Liver (tissue), 9 donors: ENCODE measurements around the gene FNTB. TPM values are rescaled to one million over a fixed set of nuclear protein-coding genes. Genes with fewer than 3 reads are reported as not detected.

Experiments used
- DNase-seq: peaks from one replicate; pipeline ENCODE4 v3.0.0-alpha.2; 2017; ENCODE audit warnings: low spot score
- H3K27ac ChIP-seq, 2 donors: one replicate each; pipeline ENCODE4 v1.7.0; 2013; ENCODE audit warnings: inconsistent platforms in 2 of 2, low read length in 2 of 2, control low read depth in 1 of 2, low read depth in 1 of 2, mild to moderate bottlenecking in 1 of 2
- H3K27me3 ChIP-seq, 4 donors: one replicate each; pipeline versions ENCODE4 v1.6.1 to v1.7.0; 2013; ENCODE audit warnings: low read length in 3 of 4, inconsistent platforms in 1 of 4, mild to moderate bottlenecking in 1 of 4, moderate library complexity in 1 of 4; ENCODE audit not compliant: control insufficient read depth in 4 of 4, insufficient read depth in 4 of 4
- H3K36me3 ChIP-seq, 4 donors: one replicate each; pipeline versions ENCODE4 v1.6.1 to v1.7.0; 2013; ENCODE audit warnings: low read length in 3 of 4, mild to moderate bottlenecking in 3 of 4, low read depth in 1 of 4, moderate library complexity in 1 of 4; ENCODE audit not compliant: control insufficient read depth in 4 of 4, insufficient read depth in 3 of 4
- H3K4me1 ChIP-seq, 4 donors: one replicate each; pipeline versions ENCODE4 v1.6.1 to v1.7.0; 2013; ENCODE audit warnings: low read length in 3 of 4, mild to moderate bottlenecking in 3 of 4, moderate library complexity in 1 of 4; ENCODE audit not compliant: control insufficient read depth in 4 of 4, insufficient read depth in 4 of 4
- H3K4me3 ChIP-seq, 3 donors: one replicate each; pipeline versions ENCODE4 v1.6.1 to v1.7.0; 2013; ENCODE audit warnings: low read length in 3 of 3, control low read depth in 1 of 3, low read depth in 1 of 3, mild to moderate bottlenecking in 1 of 3
- H3K9ac ChIP-seq, 2 donors: one replicate each; pipeline ENCODE4 v1.7.0; 2013; ENCODE audit warnings: low read length in 2 of 2, mild to moderate bottlenecking in 2 of 2, moderate library complexity in 2 of 2, control low read depth in 1 of 2, low read depth in 1 of 2
- H3K9me3 ChIP-seq, 4 donors: one replicate each; pipeline versions ENCODE4 v1.6.1 to v1.7.0; 2013; ENCODE audit warnings: low read length in 3 of 4; ENCODE audit not compliant: control insufficient read depth in 4 of 4
- CTCF ChIP-seq: fragments of 150-350 bp; IDR thresholded peaks from 2 replicates; pipeline ENCODE4 v1.5.1; 2017; ENCODE audit warnings: improper control_type of control experiment, low read depth, low read length; ENCODE audit not compliant: missing input control
- EGR1 ChIP-seq, 2 donors: IDR thresholded peaks; 2 replicates each; pipeline ENCODE4 v1.6.1; 2016 to 2018; ENCODE audit warnings: antibody characterized with exemption in 2 of 2, low read depth in 2 of 2
- FOXA2 ChIP-seq: IDR thresholded peaks from 2 replicates; pipeline ENCODE4 v1.6.1; 2016; ENCODE audit warnings: antibody characterized with exemption
- GABPA ChIP-seq, 2 donors: IDR thresholded peaks in 1 of 2; conservative IDR thresholded peaks in 1 of 2; 2 replicates each; pipeline ENCODE4 v1.6.1; 2016; ENCODE audit warnings: antibody characterized with exemption in 2 of 2, mild to moderate bottlenecking in 1 of 2, moderate library complexity in 1 of 2
- HNF4A ChIP-seq, 2 donors: conservative IDR thresholded peaks; 2 replicates each; pipeline ENCODE4 v1.6.1; 2016; ENCODE audit warnings: antibody characterized with exemption in 2 of 2, mild to moderate bottlenecking in 2 of 2
- HNF4G ChIP-seq: IDR thresholded peaks from 2 replicates; pipeline ENCODE4 v1.6.1; 2016; ENCODE audit warnings: antibody characterized with exemption
- JUND ChIP-seq, 2 donors: IDR thresholded peaks; 2 replicates each; pipeline ENCODE4 v1.6.1; 2016; ENCODE audit warnings: antibody characterized with exemption in 2 of 2
- MAX ChIP-seq: IDR thresholded peaks from 2 replicates; pipeline ENCODE4 v1.6.1; 2016; ENCODE audit warnings: antibody characterized with exemption
- NR2F2 ChIP-seq: IDR thresholded peaks from 2 replicates; pipeline ENCODE4 v1.6.1; 2016; ENCODE audit warnings: antibody characterized with exemption
- RAD21 ChIP-seq, 2 donors: IDR thresholded peaks; 2 replicates each; pipeline ENCODE4 v1.6.1; 2016; ENCODE audit warnings: antibody characterized with exemption in 2 of 2, mild to moderate bottlenecking in 2 of 2
- REST ChIP-seq: IDR thresholded peaks from 2 replicates; pipeline ENCODE4 v1.6.1; 2016; ENCODE audit warnings: antibody characterized with exemption, mild to moderate bottlenecking
- RXRA ChIP-seq, 2 donors: IDR thresholded peaks; 2 replicates each; pipeline ENCODE4 v1.6.1; 2017 to 2018; ENCODE audit warnings: antibody characterized with exemption in 2 of 2, mild to moderate bottlenecking in 1 of 2
- TAF1 ChIP-seq: conservative IDR thresholded peaks from 2 replicates; pipeline ENCODE4 v1.6.1; 2016; ENCODE audit warnings: antibody characterized with exemption, mild to moderate bottlenecking
- YY1 ChIP-seq: IDR thresholded peaks from 2 replicates; pipeline ENCODE4 v1.6.1; 2016; ENCODE audit warnings: antibody characterized with exemption, mild to moderate bottlenecking
- WGBS: extraction: QIAGEN DNeasy Blood & Tissue Kit; methylation state at CpG from one replicate; pipeline ENCODE4 v1.1.7; 2013; 5-methylcytosine and 5-hydroxymethylcytosine counted together
- polyA plus RNA-seq, 2 donors: library from polyadenylated mRNA; stranded (reverse) in 1 of 2; unstranded in 1 of 2; fragments of 200-250 nt in 1 of 2; fragments of >200 nt in 1 of 2; fragmentation: Nextera tagmentation in 1 of 2; extraction: Ambion mirVana in 1 of 2; gene quantifications; one replicate each; pipeline versions ENCODE4 v1.2.1 to v1.2.3, GENCODE V29; 2013 to 2015
- total RNA-seq, 2 donors: library from RNA; depleted of rRNA; stranded (reverse); fragments of >200 nt; gene quantifications; one replicate each; pipeline ENCODE4 v1.2.3, GENCODE V29; 2014
- TF ChIP-seq, protein P1 (sequence below): IDR thresholded peaks from 2 replicates; pipeline ENCODE4 v1.6.1; 2016; ENCODE audit warnings: antibody characterized with exemption
- TF ChIP-seq, protein P2 (sequence below): IDR thresholded peaks from 2 replicates; pipeline ENCODE4 v1.6.1; 2016; ENCODE audit warnings: antibody characterized with exemption
- donor health status: healthy.
- donor health status: healthy.
- donor health status: healthy.
- donor health status: healthy.
- donor health status: healthy.

FNTB gene
- total and polyA plus RNA-seq, 4 donors: 6.3 to 17.2 (median 9.0) TPM

DNA sequence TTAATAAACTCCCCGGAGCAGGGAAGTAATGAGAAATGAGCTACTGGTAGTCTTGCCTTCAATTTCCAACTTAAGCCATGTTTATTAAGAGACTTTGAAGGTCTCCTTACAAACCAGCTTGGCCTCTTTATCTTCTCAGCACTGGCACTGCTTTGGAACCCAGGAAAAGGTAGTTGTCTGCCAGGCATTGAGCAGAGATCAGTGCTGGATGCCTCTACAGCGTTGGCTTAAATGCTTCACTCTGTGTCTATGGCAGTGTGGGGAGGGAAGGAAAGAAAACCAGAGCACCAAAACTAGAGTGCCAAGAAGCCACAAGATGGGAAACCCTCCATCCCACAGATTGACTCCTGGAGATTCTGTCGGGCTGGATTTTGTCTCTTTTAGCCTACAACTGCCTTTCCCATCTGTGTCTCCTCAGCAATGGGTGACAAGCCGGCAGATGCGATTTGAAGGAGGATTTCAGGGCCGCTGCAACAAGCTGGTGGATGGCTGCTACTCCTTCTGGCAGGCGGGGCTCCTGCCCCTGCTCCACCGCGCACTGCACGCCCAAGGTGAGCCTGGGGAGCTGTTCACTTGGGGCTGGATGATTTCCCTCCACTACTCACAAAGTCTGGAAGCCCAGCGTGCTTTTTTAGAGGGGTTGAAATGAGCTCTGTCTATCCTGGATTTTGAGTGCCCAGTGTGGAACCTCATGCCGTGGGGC is 57.3 kb downstream of the FNTB start:
- no peak for TF ChIP-seq REST
- TF ChIP-seq HNF4A (conservative IDR thresholded peaks at IDR 0.05): no peak
- TF ChIP-seq CTCF: no peak
- no peak for TF ChIP-seq EGR1 (IDR thresholded peaks at IDR 0.05; ENCODE audit: low read depth in 2 of 2)
- TF ChIP-seq TAF1: no peak
- TF ChIP-seq GABPA (IDR thresholded peaks at IDR 0.05 in 1 of 2, conservative IDR thresholded peaks at IDR 0.05 in 1 of 2): no peak
- no peak for TF ChIP-seq HNF4G
- TF ChIP-seq NR2F2: no peak
- TF ChIP-seq JUND (IDR thresholded peaks at IDR 0.05): no peak
- TF ChIP-seq, protein P1, sequence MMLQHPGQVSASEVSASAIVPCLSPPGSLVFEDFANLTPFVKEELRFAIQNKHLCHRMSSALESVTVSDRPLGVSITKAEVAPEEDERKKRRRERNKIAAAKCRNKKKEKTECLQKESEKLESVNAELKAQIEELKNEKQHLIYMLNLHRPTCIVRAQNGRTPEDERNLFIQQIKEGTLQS: no peak
- no peak for TF ChIP-seq RAD21 (IDR thresholded peaks at IDR 0.05)
- TF ChIP-seq FOXA2: no peak
- TF ChIP-seq YY1: no peak
- no peak for TF ChIP-seq RXRA (IDR thresholded peaks at IDR 0.05)
- TF ChIP-seq MAX: no peak
- TF ChIP-seq, protein P2, sequence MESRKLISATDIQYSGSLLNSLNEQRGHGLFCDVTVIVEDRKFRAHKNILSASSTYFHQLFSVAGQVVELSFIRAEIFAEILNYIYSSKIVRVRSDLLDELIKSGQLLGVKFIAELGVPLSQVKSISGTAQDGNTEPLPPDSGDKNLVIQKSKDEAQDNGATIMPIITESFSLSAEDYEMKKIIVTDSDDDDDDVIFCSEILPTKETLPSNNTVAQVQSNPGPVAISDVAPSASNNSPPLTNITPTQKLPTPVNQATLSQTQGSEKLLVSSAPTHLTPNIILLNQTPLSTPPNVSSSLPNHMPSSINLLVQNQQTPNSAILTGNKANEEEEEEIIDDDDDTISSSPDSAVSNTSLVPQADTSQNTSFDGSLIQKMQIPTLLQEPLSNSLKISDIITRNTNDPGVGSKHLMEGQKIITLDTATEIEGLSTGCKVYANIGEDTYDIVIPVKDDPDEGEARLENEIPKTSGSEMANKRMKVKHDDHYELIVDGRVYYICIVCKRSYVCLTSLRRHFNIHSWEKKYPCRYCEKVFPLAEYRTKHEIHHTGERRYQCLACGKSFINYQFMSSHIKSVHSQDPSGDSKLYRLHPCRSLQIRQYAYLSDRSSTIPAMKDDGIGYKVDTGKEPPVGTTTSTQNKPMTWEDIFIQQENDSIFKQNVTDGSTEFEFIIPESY: no peak
- Histone ChIP-seq H3K9me3 (no peaks in the 10 kb centered on the region), H3K27me3 (no peaks in the 10 kb centered on the region), H3K36me3 (peaks cover 4 to 22% (median 8%) of the 10 kb centered on the region in 4 donors), H3K4me3 (no peak overlapping the region), H3K4me1 (no peaks in the 10 kb centered on the region), H3K9ac (no peak overlapping the region), H3K27ac (peak overlapping the region; percentile 8 to 10)
- 85% methylated on average over 12 of the region's 12 CpGs for WGBS
- DNase-seq: peak; percentile 42
